Left lung (tissue), 14 donors: ENCODE measurements around the gene GOLGA8T. TPM values are rescaled to one million over a fixed set of nuclear protein-coding genes. Genes with fewer than 3 reads are reported as not detected.
"Not testable (repeated sequence)": the region's sequence is repeated elsewhere in the genome, so short reads cannot be mapped to it uniquely, and the experiment has no call there.

Experiments
- ATAC-seq: fragments of 200-7000 bp; cut with Tn5 transposase; one replicate; pipeline ENCODE4 v1.9.1; 2020; ENCODE audit warnings: moderate library complexity
- DNase-seq, 4 donors: peaks; one replicate each; pipeline ENCODE4 v3.0.0-alpha.2; 2013 to 2020
- H3K27ac ChIP-seq, 2 donors: fragments of 200-600 bp; sonication (generic) in 1 of 2; one replicate each; pipeline versions ENCODE4 v1.5.0 to v1.8.0; 2020 to 2021
- H3K27me3 ChIP-seq, 2 donors: fragments of 200-600 bp; sonication (generic) in 1 of 2; one replicate each; pipeline versions ENCODE4 v1.5.0 to v1.8.0; 2020 to 2021
- H3K36me3 ChIP-seq, 2 donors: fragments of 200-600 bp; sonication (generic) in 1 of 2; one replicate each; pipeline versions ENCODE4 v1.5.0 to v1.8.0; 2020 to 2021
- H3K4me1 ChIP-seq, 2 donors: fragments of 200-600 bp; one replicate each; pipeline ENCODE4 v1.8.0; 2021
- H3K4me3 ChIP-seq, 2 donors: fragments of 200-600 bp; sonication (generic) in 1 of 2; one replicate each; pipeline versions ENCODE4 v1.5.0 to v1.8.0; 2020 to 2021; ENCODE audit warnings: mild to moderate bottlenecking in 1 of 2
- H3K9me3 ChIP-seq, 2 donors: fragments of 200-600 bp; sonication (generic) in 1 of 2; one replicate each; pipeline versions ENCODE4 v1.5.0 to v1.8.0; 2020 to 2021
- intact Hi-C, 2 donors: fragments of 100-400 bp; cut with DNase I; formaldehyde crosslinking; loops; one replicate each; pipeline versions ENCODE4 v1.11.2 to v1.14.2; 2022
- long read RNA-seq, 12 donors: library from polyadenylated mRNA in 2 of 12; unstranded in 2 of 12; transcript quantifications; one replicate each; pipeline ENCODE4 v2.0.0 and lab custom pipeline, GENCODE V29; 2019 to 2026
- polyA plus RNA-seq, 6 donors: library from polyadenylated mRNA; unstranded; fragments of 120-200 nt; gene quantifications; one replicate each; pipeline ENCODE4 v1.2.1, GENCODE V29; 2013; ENCODE audit not compliant: insufficient read length in 6 of 6
- total RNA-seq, 2 donors: library from RNA; stranded (reverse); fragmentation: NEBNext Ultra II Directional; extraction: Animal tissue kit (Norgen Biotek cat#: 25700); gene quantifications; one replicate each; pipeline ENCODE4 v1.2.1, GENCODE V29; 2021
- donor health status: DM: no; HTN: yes; CAD: no.
- donor health status: DM: no; HTN: no; CAD: no.

GOLGA8T gene, protein sequence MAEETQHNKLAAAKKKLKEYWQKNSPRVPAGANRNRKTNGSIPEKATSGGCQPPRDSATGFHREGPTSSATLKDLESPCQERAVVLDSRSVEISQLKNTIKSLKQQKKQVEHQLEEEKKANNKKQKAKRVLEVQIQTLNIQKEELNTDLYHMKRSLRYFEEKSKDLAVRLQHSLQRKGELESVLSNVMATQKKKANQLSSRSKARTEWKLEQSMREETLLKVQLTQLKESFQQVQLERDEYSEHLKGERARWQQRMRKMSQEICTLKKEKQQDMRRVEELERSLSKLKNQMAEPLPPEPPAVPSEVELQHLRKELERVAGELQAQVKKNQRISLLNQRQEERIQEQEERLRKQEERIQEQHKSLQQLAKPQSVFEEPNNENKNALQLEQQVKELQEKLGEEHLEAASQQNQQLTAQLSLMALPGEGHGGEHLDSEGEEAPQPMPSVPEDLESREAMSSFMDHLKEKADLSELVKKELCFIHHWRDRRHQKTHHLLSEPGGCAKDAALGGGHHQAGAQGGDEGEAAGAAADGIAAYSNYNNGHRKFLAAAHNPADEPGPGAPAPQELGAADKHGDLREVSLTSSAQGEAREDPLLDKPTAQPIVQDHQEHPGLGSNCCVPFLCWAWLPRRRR
- total RNA-seq, result under 1 TPM in 1 of 2 donors, not detected in 1; 0.29 TPM
- polyA plus RNA-seq, result not detected
- long read RNA-seq, donor 1, result 0 reads
- long read RNA-seq, donor 2, result 0 reads
- long read RNA-seq, donor 3, result 0 reads
- long read RNA-seq, donor 4, result 0 reads
- long read RNA-seq, donor 5, result 0 reads
- long read RNA-seq, donor 6, result 0 reads
- long read RNA-seq, donor 7, result 0 reads
- long read RNA-seq, donor 8, result 0 reads
- long read RNA-seq, donor 9, result 0 reads
- long read RNA-seq, donor 10, result 0 reads
- long read RNA-seq, donor 11, result 0 reads
- long read RNA-seq, donor 12, result 0 reads

DNA sequence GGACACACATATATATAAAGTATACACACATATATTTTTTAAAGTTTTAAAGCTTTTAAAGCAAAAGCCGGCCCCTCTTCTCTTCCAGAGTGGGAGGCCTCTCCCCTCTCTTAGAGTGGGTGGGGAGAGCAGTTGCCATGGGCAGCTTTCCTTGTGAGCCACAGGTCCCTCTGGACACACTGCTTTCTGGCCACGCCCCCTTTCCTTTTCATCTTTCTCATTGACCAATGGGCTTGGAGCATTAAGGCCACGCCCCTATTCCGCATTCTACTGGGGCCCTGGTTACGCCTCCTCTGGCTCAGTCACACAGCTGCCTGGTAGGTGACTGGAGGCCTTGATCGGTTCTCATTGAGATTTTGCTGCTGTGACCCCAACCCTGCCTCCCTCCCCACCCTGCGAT is at the start of gene GOLGA8T:
TSS of gene GOLGA8T (plus strand) at position 301 of the 400 bp plus-strand sequence. CDS start at position 399, 98 bp downstream.
- intact Hi-C loops, DNase-seq, H3K4me1 ChIP-seq, H3K27ac ChIP-seq, H3K4me3 ChIP-seq, H3K36me3 ChIP-seq, H3K9me3 ChIP-seq, ATAC-seq, H3K27me3 ChIP-seq: not testable (repeated sequence)

DNA sequence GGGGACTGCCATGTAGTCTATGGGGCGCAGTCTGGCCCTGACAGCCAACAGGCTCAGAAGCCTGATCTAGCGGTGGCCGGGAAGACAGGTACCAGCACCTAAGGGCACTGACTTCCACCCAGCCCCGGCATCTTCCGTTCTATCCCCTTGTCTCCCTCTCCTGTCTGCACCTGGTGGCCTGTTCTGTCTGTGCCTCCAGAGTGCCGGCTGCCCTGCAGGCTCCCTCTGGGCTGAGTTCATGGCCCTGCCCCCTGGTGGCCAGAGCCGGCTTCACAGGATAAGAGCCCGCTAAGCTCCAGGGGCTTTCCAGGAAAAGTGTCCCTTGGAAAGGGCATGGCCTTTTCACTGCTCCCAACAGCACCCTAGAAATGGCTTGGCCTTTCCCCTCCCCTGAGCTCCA is 37.0 kb upstream of the GOLGA8T start:
- H3K4me3 ChIP-seq, DNase-seq, H3K9me3 ChIP-seq, intact Hi-C loops, H3K4me1 ChIP-seq, H3K27me3 ChIP-seq, H3K27ac ChIP-seq, H3K36me3 ChIP-seq: not testable (repeated sequence)
- peak; percentile 69 for ATAC-seq

DNA sequence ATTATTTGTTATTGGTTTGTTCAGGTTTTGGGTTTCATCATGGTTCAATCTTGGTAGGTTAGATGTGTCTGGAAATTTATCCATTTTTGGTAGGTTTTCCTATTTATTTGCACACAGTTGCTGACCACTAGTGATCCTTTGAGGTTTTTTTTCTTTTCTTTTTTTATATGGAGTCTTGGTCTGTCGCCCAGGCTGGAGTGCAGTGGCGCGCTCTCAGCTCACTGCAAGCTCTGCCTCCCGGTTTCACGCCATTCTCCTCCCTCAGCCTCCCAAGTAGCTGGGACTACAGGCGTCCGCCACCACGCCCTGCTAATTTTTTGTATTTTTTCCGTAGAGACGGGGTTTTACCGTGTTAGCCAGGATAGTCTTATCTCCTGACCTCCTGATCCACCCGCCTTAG is 32.0 kb upstream of the GOLGA8T start:
- not testable (repeated sequence) for ATAC-seq, H3K36me3 ChIP-seq

DNA sequence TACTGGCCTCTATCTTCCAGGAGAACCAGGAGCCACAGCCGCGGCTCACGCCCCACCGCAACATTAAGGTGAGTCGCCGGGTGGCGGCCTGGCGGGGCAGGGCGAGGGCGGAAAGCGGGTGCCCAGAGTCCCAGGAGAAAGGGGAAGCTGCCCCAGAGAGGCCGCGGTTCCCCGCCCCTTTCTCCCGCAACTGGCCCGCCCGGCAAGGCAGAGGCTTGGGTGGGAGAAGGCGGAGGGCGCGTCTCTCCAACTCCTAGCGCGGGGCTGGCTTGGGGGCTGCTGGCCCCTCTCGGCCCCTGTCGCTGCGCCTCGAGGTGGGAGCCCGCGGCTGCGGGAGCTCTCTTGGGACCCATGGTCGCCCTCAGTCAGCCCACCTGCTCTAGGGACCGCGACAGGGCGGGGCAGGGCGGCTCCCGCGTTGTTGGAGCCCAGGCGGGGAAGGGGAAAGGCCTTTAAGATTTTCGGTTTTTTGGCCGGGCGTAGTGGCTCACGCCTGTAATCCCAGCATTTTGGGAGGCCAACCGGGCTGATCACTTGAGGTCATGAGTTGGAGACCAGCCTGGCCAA is 30.8 kb upstream of the GOLGA8T start:
- H3K9me3 ChIP-seq, intact Hi-C loops, H3K36me3 ChIP-seq, H3K4me1 ChIP-seq, H3K27ac ChIP-seq: not testable (repeated sequence)
- peak in 1 of 4 donors; percentile 37 for DNase-seq
- ATAC-seq, result peak; percentile 91
- peak overlapping the region in 1 of 2 donors; percentile 36 for H3K4me3 ChIP-seq
- peaks cover 0 to 10% of the 10 kb centered on the region in 2 donors for H3K27me3 ChIP-seq

More for the DNA sequence above, 32.0 kb upstream of the GOLGA8T start:
- H3K4me1 ChIP-seq, intact Hi-C loops, H3K4me3 ChIP-seq, H3K27ac ChIP-seq, H3K9me3 ChIP-seq, DNase-seq: not testable (repeated sequence)
- peaks cover 0 to 10% of the 10 kb centered on the region in 2 donors for H3K27me3 ChIP-seq

DNA sequence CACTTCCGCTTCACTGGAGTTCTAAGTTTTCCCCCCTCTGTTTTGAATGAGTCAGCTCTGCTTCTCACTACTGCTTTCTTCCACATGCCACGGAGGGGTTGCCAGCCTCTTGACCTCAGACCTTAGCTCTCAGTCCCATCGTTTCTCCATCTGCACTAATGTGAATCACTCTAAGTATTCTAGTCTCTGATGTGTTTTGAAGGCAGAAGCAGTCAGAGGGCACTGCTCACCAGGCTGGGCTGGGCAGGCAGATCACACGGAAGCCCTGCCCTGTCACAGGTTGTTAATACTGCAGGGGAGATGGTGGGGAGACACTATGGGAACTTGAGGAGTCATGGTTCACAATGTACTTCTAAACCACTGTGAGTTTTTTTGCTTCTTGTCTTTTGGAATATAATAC is 24.3 kb upstream of the GOLGA8T start:
- intact Hi-C loops, ATAC-seq, H3K27ac ChIP-seq, H3K4me3 ChIP-seq, H3K27me3 ChIP-seq, H3K4me1 ChIP-seq, H3K36me3 ChIP-seq, H3K9me3 ChIP-seq, DNase-seq: not testable (repeated sequence)

DNA sequence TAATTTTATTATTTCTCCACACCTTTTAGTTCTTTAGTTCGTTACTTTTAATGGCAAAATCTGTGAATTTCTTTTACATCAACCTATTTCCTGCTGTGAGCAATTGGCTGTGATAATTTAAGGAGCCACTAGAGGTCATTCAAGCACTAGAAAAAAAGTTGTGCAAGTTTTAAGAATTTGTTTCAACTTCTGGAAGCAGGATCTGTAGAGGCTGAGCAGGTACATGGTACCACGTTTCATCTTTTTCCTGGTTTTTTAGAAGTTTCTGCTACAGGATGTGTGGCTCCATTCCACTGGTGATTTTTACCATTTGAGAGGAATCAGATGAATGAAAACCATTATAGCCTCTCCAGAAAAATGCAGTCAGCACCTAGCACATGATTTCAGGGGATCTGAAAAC is 4.8 kb upstream of the GOLGA8T start:
- H3K9me3 ChIP-seq, ATAC-seq, H3K27ac ChIP-seq, H3K4me3 ChIP-seq, H3K4me1 ChIP-seq, intact Hi-C loops, DNase-seq, H3K27me3 ChIP-seq, H3K36me3 ChIP-seq: not testable (repeated sequence)

DNA sequence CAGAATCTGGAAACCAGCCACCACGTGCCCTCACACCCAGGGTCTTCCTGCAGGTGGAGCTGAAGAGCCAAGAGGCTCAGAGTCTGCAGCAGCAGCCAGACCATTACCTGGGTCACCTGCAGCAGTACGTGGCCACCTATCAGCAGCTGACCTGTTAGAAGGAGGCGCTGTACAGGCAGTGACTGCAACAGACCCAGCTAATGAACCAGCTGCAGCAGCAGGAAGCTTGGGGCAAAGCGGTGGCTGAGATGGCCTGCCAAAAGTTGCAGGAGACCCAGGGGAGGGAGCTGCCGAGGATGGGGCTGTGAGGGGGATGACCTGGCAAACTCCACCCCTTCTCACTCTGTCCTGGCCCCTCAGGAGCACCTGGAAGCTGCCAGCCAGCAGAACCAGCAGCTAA is 8.4 kb downstream of the GOLGA8T start:
- H3K4me1 ChIP-seq, H3K9me3 ChIP-seq, H3K4me3 ChIP-seq, ATAC-seq, H3K27ac ChIP-seq, H3K36me3 ChIP-seq, intact Hi-C loops, DNase-seq, H3K27me3 ChIP-seq: not testable (repeated sequence)

DNA sequence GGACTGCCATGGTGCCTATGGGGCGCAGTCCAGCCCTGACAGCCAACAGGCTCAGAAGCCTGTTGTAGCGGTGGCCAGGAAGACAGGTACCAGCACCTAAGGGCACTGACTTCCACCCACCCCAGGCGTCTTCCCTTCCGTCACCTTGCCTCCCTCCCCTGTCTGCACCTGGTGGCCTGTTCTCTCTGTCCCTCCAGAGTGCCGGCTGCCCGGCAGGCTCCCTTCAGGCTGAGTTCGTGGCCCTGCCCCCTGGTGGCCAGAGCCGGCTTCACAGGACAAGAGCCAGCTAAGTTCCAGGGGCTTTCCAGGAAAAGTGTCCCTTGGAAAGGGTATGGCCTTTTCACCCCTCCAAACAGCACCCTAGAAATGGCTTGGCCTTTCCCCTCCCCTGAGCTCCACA is 15.0 kb downstream of the GOLGA8T start:
- ATAC-seq, H3K27ac ChIP-seq, H3K9me3 ChIP-seq, DNase-seq, H3K4me1 ChIP-seq, intact Hi-C loops, H3K4me3 ChIP-seq, H3K27me3 ChIP-seq, H3K36me3 ChIP-seq: not testable (repeated sequence)

DNA sequence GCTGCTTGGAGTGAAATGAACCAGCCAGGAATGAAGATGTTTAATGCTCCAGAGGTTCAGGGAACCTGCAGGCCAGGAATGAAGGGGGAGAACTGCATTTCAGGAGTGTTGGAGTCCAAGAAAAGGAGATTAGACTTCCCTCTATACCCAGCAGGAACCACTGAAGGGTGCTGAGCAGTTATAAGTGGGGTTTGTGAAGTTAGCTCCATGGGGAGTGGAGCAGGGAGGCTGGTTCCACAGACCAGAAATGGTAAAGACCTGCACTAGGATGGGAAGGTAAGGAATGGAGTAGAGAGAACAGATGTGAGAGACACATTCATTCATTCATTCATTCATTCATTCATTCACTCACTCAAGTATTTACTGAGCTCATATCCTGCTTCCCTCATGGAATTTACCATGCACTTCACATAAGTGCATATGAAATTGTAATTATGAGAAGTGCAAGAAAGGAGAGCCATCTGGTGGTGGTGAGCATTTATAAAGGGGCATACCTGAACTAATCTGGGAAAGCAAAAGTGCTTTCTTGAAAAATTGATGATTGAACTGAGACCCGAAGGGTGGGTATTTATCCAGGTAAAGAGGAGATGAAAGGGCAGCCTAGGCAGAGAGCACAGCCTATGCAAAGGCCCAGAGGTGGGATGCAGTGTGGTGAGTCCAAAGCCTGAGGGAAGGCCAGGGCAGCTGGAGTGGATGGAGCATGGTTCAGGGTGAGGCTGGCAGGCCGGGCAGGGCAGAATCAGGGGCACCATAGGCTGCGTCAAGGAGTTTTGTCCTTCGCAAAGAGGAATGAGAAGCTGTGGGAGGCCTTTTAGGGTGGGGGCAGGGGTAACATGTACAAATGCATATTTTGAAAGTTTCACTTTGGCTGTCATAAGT is 27.9 kb downstream of the GOLGA8T start:
- H3K27me3 ChIP-seq, intact Hi-C loops, H3K4me1 ChIP-seq, H3K4me3 ChIP-seq, H3K27ac ChIP-seq, H3K36me3 ChIP-seq, ATAC-seq, H3K9me3 ChIP-seq: not testable (repeated sequence)
- DNase-seq, result peak in 1 of 4 donors; percentile 46

DNA sequence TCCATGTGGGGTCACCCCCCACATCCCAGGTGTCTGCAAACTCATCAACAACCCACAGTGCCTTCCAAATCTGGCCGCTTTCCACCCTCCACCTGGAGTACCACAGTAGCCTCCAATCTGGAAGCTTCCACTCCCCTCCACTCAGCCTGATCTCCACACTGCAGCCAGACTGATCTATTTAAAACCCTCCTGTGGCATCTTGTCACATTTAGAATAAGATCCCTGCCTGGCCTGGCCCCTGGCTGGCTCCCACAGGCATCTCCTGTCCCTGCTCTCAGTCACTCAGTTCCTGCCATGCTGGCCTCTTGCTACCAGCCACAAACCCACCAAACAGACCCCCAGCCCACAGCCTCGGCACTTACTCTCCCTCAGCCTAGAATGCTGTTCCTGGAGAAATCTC is 28.9 kb downstream of the GOLGA8T start:
- H3K4me3 ChIP-seq, H3K36me3 ChIP-seq, DNase-seq, H3K4me1 ChIP-seq, ATAC-seq, intact Hi-C loops, H3K9me3 ChIP-seq, H3K27me3 ChIP-seq, H3K27ac ChIP-seq: not testable (repeated sequence)

DNA sequence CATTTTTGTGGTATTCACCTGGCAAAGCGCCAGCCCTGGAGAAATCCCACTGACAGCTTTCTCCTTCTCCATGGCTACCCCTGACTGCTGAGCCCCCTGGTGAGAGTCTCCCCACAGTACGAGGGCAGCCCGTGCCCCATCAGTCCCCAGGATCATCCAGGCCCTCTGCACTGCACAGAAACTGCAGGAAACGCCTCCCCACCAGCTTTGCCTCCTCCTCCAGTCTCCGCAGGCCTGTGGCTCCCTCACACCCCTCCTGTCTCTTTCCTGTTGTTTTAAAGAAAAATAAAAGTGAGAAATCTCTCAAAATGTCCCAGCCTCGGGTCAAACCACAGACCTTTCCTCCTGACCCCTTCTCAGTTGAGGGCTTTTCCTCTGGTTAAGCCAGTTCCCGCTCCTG is 29.4 kb downstream of the GOLGA8T start:
- H3K27me3 ChIP-seq, H3K4me1 ChIP-seq: not testable (repeated sequence)
- peak; percentile 25 for ATAC-seq

DNA sequence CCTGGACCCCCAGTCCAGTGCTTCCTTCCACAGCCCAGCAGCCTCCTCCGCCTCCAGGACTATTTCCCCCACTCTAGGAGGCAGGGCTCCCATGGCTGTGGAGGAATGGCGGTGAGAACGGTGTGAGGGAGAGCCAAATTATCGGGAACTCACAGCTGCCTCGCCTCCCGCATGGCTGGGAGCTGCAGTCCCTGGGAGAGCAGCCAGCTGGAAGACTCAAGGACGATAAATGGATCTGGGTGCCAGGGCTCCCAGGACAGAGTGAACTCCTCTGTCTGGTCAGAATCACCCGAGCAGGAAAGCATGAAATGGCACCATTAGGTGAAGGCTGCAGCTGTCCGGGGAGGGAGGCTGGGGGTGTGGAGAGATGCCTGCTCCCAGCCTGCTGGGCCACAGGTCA is 32.6 kb downstream of the GOLGA8T start:
- intact Hi-C loops, H3K27ac ChIP-seq, H3K27me3 ChIP-seq, H3K4me3 ChIP-seq, ATAC-seq, H3K4me1 ChIP-seq, H3K36me3 ChIP-seq, H3K9me3 ChIP-seq, DNase-seq: not testable (repeated sequence)

More for the DNA sequence above, 29.4 kb downstream of the GOLGA8T start:
- H3K36me3 ChIP-seq, intact Hi-C loops, H3K9me3 ChIP-seq, H3K27ac ChIP-seq, H3K4me3 ChIP-seq, DNase-seq: not testable (repeated sequence)
